ENCODE measurements around the gene RHNO1. TPM values are rescaled to one million over a fixed set of nuclear protein-coding genes. Genes with fewer than 3 reads are reported as not detected.
A peak's percentile ranks its signal among the peaks of the same experiment; 100 is the strongest.

The RHNO1 gene, protein sequence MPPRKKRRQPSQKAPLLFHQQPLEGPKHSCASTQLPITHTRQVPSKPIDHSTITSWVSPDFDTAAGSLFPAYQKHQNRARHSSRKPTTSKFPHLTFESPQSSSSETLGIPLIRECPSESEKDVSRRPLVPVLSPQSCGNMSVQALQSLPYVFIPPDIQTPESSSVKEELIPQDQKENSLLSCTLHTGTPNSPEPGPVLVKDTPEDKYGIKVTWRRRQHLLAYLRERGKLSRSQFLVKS
- total RNA-seq (10 to 100 TPM in 1 of 4 donors, 1 to 10 TPM in 3; 8.3 to 11.0 (median 8.7) TPM), polyA plus RNA-seq (13.6 TPM)
- long read RNA-seq, donor 1, transcript RHNO1-204 (3 exons, 1,870 nt): major isoform, 13 of 17 reads
- long read RNA-seq, donor 1, partial matches to known transcripts: 2 of 17 reads
- long read RNA-seq, donor 1, other reads (novel, unspliced or antisense): 0 of 17 reads
- long read RNA-seq, donor 2, transcript RHNO1-204 (3 exons, 1,870 nt): major isoform, 5 of 5 reads
- long read RNA-seq, donor 2, partial matches to known transcripts: 0 of 5 reads
- long read RNA-seq, donor 2, other reads (novel, unspliced or antisense): 0 of 5 reads
- long read RNA-seq, donor 3, transcript RHNO1-203 (2 exons, 1,605 nt): minor isoform, 14 of 64 reads
- long read RNA-seq, donor 3, transcript RHNO1-204 (3 exons, 1,870 nt): major isoform, 41 of 64 reads
- long read RNA-seq, donor 3, partial matches to known transcripts: 6 of 64 reads
- long read RNA-seq, donor 3, other reads (novel, unspliced or antisense): 1 of 64 reads
- long read RNA-seq, donor 4, transcript RHNO1-204 (3 exons, 1,870 nt): major isoform, 11 of 15 reads
- long read RNA-seq, donor 4, partial matches to known transcripts: 0 of 15 reads
- long read RNA-seq, donor 4, other reads (novel, unspliced or antisense): 1 of 15 reads

DNA sequence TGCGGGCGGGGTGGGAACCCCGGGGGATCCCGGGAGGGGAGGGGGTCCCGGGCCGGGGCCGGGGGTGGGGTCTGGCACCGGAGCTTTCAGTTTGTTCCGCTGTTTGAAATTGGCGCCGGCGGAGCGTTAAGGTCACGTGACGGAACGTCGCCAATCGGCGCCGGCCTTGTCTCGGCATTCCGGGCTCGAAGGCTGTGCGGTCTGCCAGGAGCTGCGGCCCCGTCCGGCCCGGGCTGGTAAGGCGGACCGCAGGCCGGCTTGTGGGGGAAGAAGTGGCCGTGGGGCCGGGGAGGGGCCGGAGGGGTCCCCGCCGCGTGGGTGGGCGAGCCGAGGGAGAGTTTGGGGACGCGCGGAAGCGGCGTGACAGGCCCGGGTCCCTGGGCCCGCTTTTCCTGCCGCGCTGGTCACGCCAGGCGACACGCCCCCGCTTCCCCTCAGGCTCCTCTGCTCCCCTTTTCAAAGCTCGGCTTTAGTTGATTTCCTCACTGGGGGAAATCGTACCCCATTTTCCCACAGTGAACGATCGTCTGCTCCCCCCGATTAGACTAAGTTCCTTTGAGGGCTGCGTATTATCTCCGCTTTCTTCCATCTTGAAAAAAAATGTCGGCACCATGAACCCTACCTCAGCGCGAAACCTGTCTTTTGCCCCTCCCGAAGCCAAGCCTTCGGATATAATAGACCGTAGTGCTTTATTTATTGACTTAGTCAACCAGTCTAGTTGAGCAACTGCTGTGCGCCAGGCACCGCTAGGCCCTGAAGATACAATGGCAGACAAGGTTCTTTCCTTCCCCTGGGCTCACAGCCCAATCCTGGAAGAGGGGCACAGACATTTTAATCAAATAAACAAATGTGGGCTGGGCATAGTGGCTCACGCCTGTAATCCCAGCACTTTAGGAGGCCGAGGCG is at the start of gene RHNO1, which contains the start of gene FOXM1:
Gene RHNO1, plus strand, starts transcription at position 177 of the 906 bp plus-strand sequence. CDS start 8,144 bp downstream, outside the sequence.
Gene FOXM1, minus strand, starts transcription at position 128 of the 906 bp plus-strand sequence. CDS start 2,696 bp downstream, outside the sequence.
- DNase-seq: peak; percentile 91 to 96 (median 96)
- 1% methylated on average over 70 of the region's 70 CpGs for WGBS
- intact Hi-C loops (cut with DNase I): no loop called here
- no peaks in the 10 kb centered on the region for H3K9me3 ChIP-seq (ENCODE audit: control insufficient read depth, low read length)
- peak within 1 kb of the TSS; percentile 19 for H3K27ac ChIP-seq (ENCODE audit: low read length)
- no peaks in the 10 kb centered on the region for H3K27me3 ChIP-seq (ENCODE audit: control insufficient read depth, insufficient read depth)
- H3K4me1 ChIP-seq (ENCODE audit: control insufficient read depth, insufficient read depth, low read length): peaks cover 4% of the 10 kb centered on the region
- H3K4me3 ChIP-seq (ENCODE audit: low read length): peak within 1 kb of the TSS; percentile 82
- ATAC-seq: peak; percentile 96 to 97

DNA sequence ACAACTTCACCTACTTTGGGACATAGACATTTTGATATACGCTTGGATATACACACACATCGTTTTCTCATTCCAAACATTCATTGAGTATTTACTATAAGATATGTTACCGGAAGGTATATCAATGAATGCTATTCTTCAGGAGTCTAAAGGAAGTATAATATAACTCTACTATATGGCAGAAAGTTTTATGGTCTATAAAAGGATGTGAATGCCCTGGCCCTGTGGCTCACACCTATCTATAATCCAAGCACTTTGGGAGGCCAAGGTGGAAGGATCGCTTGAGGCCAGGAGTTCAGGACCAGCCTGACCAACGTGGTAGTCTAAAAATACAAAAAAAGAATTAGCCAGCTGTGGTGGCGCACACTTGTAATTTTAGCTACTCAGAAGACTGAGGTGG is 47.7 kb upstream of the RHNO1 start:
- no peaks in the 10 kb centered on the region for H3K9me3 ChIP-seq (ENCODE audit: control insufficient read depth, low read length)
- intact Hi-C loops (cut with DNase I): no loop called here
- ATAC-seq (no peak), DNase-seq (no peak)
- H3K27me3 ChIP-seq (ENCODE audit: control insufficient read depth, insufficient read depth): no peaks in the 10 kb centered on the region
- no peak overlapping the region for H3K4me3 ChIP-seq (ENCODE audit: low read length)
- 93% methylated on average over 6 of the region's 6 CpGs for WGBS
- peaks cover 2% of the 10 kb centered on the region for H3K4me1 ChIP-seq (ENCODE audit: control insufficient read depth, insufficient read depth, low read length)
- H3K27ac ChIP-seq (ENCODE audit: low read length): no peak overlapping the region

DNA sequence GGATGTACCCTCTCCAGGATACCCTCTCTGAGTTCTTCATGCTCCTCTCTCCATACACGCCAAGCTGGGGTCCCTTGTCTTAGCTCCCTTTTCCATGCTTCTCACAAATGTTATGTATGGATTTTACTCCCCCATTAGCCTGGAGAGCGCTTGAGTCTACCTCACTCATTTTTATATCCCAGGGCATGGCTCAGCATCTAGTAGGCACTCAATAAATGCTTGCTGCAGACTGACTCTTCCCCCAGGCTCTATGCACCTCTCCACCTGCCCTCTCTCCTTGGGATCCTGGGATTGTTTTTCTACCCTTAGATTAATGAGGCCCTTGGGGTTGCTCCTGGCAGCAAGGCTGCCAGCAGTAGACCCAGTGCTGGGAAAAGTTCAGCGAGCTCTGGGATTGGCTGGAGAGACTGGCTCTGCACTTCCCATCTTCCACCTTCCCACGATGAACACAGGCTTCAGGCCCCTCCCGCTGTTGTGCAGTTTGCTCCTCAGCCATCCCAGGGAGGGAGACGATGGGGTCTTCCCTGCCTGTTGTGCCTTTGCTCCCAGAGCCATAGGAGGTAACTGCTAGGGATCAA is 44.4 kb upstream of the RHNO1 start:
- intact Hi-C loops (cut with DNase I): no loop called here
- DNase-seq: no peak
- Histone ChIP-seq H3K9me3 (ENCODE audit: control insufficient read depth, low read length) (no peaks in the 10 kb centered on the region), H3K27ac (ENCODE audit: low read length) (no peak overlapping the region), H3K4me3 (ENCODE audit: low read length) (no peak overlapping the region), H3K4me1 (ENCODE audit: control insufficient read depth, insufficient read depth, low read length) (peaks cover 6% of the 10 kb centered on the region), H3K27me3 (ENCODE audit: control insufficient read depth, insufficient read depth) (no peaks in the 10 kb centered on the region)
- ATAC-seq: peak in 1 of 2 donors; percentile 5
- WGBS: 72% methylated on average over 6 of the region's 6 CpGs

DNA sequence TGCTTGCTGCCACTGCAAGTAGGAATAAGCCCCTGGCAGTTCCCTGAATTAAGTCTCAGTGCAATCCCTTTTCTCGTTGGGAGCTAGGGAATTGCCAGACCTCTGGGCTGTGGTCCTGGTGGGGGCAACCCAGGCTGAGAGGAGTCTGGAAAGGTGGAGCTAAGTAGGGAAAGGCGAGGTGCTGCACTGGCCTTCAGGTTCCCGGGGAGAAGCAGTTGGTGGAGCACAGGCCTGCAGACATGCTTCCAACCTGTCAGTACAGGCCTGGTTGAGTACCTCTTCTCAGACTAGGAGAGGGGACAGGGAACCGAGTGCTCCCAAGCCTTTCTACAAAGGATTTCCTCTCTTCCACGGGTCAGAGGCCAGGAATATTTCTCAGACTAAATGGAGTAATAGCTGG is 43.7 kb upstream of the RHNO1 start:
- DNase-seq (no peak), ATAC-seq (no peak)
- 56% methylated on average over 5 of the region's 5 CpGs for WGBS
- Histone ChIP-seq H3K9me3 (ENCODE audit: control insufficient read depth, low read length) (no peaks in the 10 kb centered on the region), H3K4me1 (ENCODE audit: control insufficient read depth, insufficient read depth, low read length) (peaks cover 6% of the 10 kb centered on the region), H3K27ac (ENCODE audit: low read length) (no peak overlapping the region), H3K27me3 (ENCODE audit: control insufficient read depth, insufficient read depth) (no peaks in the 10 kb centered on the region), H3K4me3 (ENCODE audit: low read length) (no peak overlapping the region)
- intact Hi-C loops (cut with DNase I): no loop called here

- ATAC-seq (peak; percentile 29 to 42), DNase-seq (no peak)
- Histone ChIP-seq H3K4me1 (ENCODE audit: control insufficient read depth, insufficient read depth, low read length) (peaks cover 6% of the 10 kb centered on the region), H3K27ac (ENCODE audit: low read length) (peak overlapping the region; percentile 21), H3K9me3 (ENCODE audit: control insufficient read depth, low read length) (no peaks in the 10 kb centered on the region), H3K27me3 (ENCODE audit: control insufficient read depth, insufficient read depth) (no peaks in the 10 kb centered on the region), H3K4me3 (ENCODE audit: low read length) (no peak overlapping the region)
- intact Hi-C loops (cut with DNase I): no loop called here
- 39% methylated on average over 9 of the region's 9 CpGs for WGBS
Measured at GRCh38 chr12:2833810-2834209, 43.2 kb upstream of the RHNO1 start.

GRCh38 chr12:2834581-2835491 is 42.2 kb upstream of the RHNO1 start, which contains the start of gene NRIP2:
Gene NRIP2 (minus strand): TSS chr12:2835035. CDS start chr12:2834983, 52 bp downstream.
- peak; percentile 43 to 79 (median 76) for DNase-seq
- 13% methylated on average over 32 of the region's 32 CpGs for WGBS
- peaks cover 6% of the 10 kb centered on the region for H3K4me1 ChIP-seq (ENCODE audit: control insufficient read depth, insufficient read depth, low read length)
- no peak within 1 kb of the TSS for H3K4me3 ChIP-seq (ENCODE audit: low read length)
- peak; percentile 58 to 67 for ATAC-seq
- H3K27me3 ChIP-seq (ENCODE audit: control insufficient read depth, insufficient read depth): no peaks in the 10 kb centered on the region
- H3K27ac ChIP-seq (ENCODE audit: low read length): peak within 1 kb of the TSS; percentile 21
- intact Hi-C loops (cut with DNase I): no loop called here
- no peaks in the 10 kb centered on the region for H3K9me3 ChIP-seq (ENCODE audit: control insufficient read depth, low read length)

GRCh38 chr12:2835691-2836403 is 41.2 kb upstream of the RHNO1 start:
- no peaks in the 10 kb centered on the region for H3K27me3 ChIP-seq (ENCODE audit: control insufficient read depth, insufficient read depth)
- intact Hi-C loops (cut with DNase I): no loop called here
- ATAC-seq (no peak), DNase-seq (no peak)
- peaks cover 6% of the 10 kb centered on the region for H3K4me1 ChIP-seq (ENCODE audit: control insufficient read depth, insufficient read depth, low read length)
- H3K4me3 ChIP-seq (ENCODE audit: low read length): no peak overlapping the region
- no peaks in the 10 kb centered on the region for H3K9me3 ChIP-seq (ENCODE audit: control insufficient read depth, low read length)
- 63% methylated on average over 4 of the region's 4 CpGs for WGBS
- no peak overlapping the region for H3K27ac ChIP-seq (ENCODE audit: low read length)

DNA sequence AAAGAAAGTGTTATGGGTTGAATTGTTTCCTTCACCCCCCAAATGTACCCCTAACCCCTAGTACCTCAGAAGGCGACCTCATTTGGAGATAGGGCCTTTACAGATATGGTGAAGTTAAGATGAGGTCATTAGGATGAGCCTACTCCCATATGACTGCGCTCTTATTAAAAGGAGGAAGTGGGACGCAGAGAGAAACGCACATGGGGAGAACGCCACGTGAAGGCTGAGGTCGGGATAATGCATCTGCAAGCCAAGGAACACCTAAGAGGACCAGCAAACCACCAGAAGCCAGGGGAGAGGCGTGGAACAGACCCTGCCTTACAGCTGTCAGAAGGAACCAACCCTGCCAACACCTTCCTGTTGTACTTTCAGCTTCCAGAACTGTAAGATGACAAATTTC is 40.4 kb upstream of the RHNO1 start:
- 81% methylated on average over 8 of the region's 8 CpGs for WGBS
- Histone ChIP-seq H3K27ac (ENCODE audit: low read length) (no peak overlapping the region), H3K4me1 (ENCODE audit: control insufficient read depth, insufficient read depth, low read length) (peaks cover 6% of the 10 kb centered on the region), H3K27me3 (ENCODE audit: control insufficient read depth, insufficient read depth) (no peaks in the 10 kb centered on the region), H3K4me3 (ENCODE audit: low read length) (no peak overlapping the region), H3K9me3 (ENCODE audit: control insufficient read depth, low read length) (no peaks in the 10 kb centered on the region)
- ATAC-seq (no peak), DNase-seq (no peak)
- intact Hi-C loops (cut with DNase I): no loop called here

DNA sequence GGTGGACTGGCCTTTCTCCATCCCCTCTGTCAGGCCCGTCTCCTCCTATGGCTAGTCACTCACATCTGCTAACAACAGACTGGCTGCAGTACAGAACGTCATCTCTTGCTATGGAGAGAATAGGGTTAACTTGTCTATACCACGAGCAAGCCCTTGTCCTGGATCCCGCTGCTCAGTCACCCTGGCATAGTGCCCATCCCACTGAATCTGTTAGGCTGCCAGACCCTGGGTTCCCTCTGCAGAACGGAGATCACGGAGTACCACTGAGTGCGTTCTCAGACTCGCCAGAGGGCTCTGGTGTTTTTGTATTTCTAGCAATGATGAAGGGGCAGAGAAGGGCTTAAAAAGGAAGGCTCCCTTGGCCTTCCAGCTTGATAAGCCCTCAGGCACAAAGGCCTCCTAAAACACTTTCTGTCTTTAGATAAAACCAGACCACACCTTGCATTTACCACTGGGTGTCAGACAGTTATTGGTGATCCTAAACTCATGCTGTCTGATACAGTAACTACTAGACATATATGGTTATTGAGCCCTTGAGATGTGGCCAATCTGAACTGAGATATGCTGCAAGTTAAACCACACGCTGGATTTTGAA is 35.9 kb upstream of the RHNO1 start:
- DNase-seq: no peak
- Histone ChIP-seq H3K4me3 (ENCODE audit: low read length) (no peak overlapping the region), H3K4me1 (ENCODE audit: control insufficient read depth, insufficient read depth, low read length) (no peaks in the 10 kb centered on the region), H3K27me3 (ENCODE audit: control insufficient read depth, insufficient read depth) (no peaks in the 10 kb centered on the region), H3K9me3 (ENCODE audit: control insufficient read depth, low read length) (no peaks in the 10 kb centered on the region), H3K27ac (ENCODE audit: low read length) (no peak overlapping the region)
- peak in 1 of 2 donors; percentile 17 for ATAC-seq
- intact Hi-C loops (cut with DNase I): no loop called here
- 48% methylated on average over 9 of the region's 9 CpGs for WGBS
